ENCODE results near the gene U2AF1L4.

The U2AF1L4 gene

DNA sequence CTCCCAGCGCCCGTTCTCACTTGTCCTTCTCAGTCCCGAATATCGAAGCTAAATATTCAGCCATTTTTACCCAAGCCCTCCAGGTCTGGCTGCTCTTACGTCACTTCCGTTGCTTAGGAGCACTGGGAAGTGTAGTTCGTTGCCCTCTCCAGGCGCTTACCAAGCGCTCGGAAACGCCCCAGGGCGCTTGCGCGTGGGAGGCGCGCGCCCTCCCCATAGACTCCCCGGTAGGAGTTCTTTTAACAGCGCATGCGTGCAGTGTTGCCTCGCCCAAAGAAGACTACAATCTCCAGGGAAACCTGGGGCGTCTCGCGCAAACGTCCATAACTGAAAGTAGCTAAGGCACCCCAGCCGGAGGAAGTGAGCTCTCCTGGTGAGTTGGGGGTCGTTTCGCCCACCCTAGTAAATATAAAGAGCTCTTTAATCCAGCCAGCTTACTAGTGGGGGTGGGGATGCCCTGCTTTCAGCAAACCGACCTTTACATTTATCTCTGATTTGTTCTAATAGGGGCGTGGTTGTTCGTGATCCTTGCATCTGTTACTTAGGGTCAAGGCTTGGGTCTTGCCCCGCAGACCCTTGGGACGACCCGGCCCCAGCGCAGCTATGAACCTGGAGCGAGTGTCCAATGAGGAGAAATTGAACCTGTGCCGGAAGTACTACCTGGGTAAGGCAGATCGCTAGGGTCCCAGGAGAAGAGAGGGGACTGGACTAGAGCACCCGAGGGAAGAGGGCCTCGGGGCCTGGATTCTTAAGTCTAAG, at the start of gene U2AF1L4, which contains the start of gene PSENEN:
Gene U2AF1L4, minus strand, starts transcription at position 91 of the 759 bp plus-strand sequence. Its CDS starts 27 bp downstream, at position 64.
Gene PSENEN, plus strand, starts transcription at position 324 of the 759 bp plus-strand sequence. Its CDS starts 280 bp downstream, at position 604.
- in situ Hi-C loops (cut with HindIII; ENCODE audit: low sequenced_read_pairs) = no loop called here

DNA sequence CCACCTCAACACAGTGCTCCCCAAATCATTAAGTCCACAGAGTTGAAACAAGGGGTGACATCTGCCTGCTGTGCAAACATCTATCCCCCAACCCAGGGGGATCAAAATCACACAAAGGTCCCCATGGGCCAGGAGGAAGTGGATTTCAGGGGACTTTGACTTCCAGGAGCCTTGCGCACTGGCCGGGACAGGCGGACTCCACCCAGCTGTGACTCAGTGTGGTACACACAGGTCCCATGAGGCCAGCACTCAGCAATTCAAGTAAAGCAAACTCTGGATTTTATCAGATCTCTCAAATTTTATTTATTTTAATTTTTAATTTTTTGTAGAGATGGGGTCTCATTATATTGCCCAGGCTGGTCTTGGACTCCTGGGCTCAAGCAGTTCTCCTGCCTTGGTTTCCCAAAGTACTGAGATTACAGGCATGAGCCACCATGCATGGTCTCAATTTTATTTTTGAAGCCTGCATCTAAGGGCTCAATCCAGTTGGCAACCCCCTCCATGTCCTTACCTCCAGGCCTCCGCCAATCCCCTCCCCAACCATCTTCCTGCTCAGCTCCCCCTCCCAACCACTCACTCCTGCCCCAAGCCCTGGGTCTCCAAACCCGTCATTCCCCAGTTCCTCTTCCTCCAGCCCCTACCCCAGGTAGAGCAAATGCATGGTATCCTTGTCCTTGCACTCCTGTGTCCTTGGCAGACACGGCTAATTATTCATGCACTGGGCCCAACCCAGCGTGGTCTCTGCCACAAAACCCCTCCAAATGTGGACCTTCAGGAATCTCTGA, 48.4 kb upstream of the U2AF1L4 start:
- in situ Hi-C loops (cut with HindIII; ENCODE audit: low sequenced_read_pairs) = no loop called here

DNA sequence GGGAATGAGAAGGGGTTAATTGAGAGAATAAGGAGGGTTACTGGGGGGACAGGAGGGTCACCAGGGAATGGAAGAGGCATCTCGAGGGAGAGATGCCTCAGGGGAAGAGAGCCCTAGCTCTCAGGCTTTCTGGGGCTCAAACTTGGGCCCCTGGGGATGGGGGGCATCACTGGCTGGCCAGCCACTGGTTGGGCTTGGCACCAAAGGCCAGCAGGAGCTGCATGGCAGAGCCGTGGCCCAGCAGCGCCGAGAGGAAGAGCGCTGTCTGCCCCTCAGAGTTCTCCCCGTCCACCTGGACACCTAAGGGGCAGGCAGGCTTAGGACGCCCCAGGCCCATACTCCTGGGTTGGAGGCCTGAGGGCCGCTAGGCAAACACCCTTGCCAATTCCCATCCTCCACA, 47.7 kb upstream of the U2AF1L4 start:
- in situ Hi-C loops (cut with HindIII; ENCODE audit: low sequenced_read_pairs) = no loop called here

GRCh38 chr19:35792312-35792711, 47.1 kb upstream of the U2AF1L4 start:
- in situ Hi-C loops (cut with HindIII; ENCODE audit: low sequenced_read_pairs) = no loop called here

DNA sequence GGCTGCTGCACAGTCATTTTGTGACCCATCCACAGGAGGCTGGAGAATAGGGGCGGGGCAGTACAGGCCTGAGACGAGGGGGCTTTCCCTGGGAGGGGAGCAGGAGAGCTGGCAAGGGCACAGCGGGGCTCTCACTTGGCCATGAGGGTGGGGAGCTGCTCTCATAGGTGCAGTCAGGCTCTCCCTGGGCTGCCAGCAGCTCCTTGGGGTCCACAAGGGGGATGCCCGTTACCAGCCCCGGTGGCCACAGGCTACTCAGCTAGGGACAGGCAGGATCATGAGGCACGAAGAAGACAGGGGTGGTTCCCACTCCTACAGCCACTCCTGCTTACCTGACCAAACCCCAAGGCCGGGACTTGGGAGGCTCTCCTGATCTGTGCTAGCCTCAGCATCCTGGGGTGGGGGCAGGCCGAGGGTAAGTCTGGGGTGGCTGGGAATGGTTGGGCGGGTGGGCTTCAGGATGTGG, 46.6 kb upstream of the U2AF1L4 start:
- in situ Hi-C loops (cut with HindIII; ENCODE audit: low sequenced_read_pairs) = no loop called here

DNA sequence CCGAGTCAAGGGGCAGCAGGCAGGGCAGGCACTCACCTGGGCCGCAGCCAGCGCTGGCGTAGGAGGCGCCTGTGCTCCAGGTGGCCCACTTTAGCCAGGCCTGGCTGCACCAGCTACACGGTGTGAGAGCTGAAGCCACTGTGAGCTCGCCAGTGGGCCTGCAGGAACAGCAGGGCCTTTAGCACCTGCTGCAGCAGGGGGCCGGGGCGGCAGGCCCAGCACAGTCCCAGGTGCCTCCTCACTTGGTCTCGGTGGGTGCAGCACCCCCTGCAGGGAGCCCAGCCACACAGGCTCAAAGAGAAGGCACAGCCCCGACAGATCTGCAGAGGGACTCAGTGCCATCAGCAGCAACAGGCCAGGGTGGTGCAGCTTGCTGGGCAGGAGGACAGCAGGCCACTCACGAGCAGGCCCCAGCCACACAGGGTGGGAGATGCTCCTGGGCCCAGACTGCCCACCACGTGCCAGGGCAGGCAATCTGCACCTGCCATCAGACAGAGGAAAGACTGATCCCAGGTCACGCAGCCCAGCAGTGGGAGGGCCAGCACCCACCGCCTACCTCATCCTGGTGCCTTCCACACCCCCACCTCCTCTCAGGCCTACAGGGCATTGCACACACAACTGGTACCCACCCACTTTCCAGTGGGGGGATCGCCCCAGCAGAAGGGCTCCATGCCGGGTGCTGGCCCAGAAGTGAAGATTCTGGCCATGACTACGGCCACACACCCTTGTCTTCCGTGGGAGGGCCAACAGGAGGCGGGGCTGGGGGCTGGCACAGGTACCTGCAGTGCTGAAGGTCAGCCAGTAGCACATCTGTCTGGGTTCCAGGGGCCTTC, 46.0 kb upstream of the U2AF1L4 start:
- in situ Hi-C loops (cut with HindIII; ENCODE audit: low sequenced_read_pairs) = no loop called here

DNA sequence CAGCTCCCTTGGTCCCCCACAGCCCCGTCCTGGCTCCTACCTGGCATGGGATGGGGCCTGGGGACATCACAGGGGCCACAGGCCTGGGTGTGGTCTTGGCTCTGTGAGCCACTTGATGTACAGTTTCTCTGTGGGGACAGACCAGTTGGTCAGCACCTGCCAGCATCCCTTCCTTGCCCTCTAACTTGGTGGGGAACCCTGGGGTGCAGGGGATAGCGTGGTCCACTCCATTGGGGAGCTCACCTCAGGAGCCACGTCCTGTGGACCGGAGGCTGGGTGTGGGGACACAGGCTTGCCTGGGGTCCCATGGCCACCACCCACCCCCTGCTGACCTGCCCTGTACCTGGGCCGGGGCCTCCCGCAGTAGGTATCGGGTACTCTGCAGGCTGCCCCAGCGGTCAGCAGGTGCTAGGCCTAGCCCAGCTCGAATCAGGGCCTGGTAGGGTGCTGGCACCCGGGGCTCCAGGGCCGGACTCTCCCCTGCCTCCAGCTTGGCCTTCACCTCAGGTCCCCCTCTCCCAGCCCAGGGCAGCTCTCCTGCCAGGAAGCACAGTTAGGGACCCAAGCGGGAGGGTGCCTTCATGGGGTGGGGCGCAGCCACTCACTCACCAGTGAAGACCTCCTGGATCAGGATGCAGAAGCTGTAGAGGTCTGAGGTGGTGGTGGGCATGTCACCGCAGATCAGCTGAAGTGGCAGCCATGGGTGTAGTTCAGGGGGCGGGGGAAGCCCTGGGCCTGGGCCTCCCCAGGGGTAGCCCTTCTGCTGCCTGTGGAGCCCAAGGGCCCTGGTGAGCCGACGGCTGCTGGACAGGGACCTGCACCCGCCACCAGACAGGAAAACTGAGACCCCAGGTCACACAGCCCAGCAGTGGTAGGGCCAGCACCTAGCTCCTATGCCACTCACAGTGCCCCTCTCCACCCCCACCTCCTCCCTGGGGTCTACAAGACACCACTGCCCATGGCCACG, 45.0 kb upstream of the U2AF1L4 start:
- in situ Hi-C loops (cut with HindIII; ENCODE audit: low sequenced_read_pairs) = no loop called here

- in situ Hi-C loops (cut with HindIII; ENCODE audit: low sequenced_read_pairs) = no loop called here
Observed at GRCh38 chr19:35789195-35789977, 44.2 kb upstream of the U2AF1L4 start.

GRCh38 chr19:35788205-35788960, 43.2 kb upstream of the U2AF1L4 start:
- in situ Hi-C loops (cut with HindIII; ENCODE audit: low sequenced_read_pairs) = no loop called here

DNA sequence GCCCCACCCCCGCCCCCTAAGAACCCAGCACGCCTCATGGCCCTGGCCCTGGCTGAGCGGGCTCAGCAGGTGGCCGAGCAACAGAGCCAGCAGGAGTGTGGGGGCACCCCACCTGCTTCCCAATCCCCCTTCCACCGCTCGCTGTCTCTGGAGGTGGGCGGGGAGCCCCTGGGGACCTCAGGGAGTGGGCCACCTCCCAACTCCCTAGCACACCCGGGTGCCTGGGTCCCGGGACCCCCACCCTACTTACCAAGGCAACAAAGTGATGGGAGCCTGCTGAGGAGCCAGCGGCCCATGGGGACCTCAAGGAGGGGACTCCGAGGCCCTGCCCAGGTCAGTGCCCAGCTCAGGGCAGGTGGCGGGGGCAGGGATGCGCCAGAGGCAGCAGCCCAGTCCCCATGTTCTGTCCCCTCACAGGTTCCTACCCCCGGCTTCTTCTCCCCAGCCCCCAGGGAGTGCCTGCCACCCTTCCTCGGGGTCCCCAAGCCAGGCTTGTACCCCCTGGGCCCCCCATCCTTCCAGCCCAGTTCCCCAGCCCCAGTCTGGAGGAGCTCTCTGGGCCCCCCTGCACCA, 42.1 kb upstream of the U2AF1L4 start:
- in situ Hi-C loops (cut with HindIII; ENCODE audit: low sequenced_read_pairs) = no loop called here

DNA sequence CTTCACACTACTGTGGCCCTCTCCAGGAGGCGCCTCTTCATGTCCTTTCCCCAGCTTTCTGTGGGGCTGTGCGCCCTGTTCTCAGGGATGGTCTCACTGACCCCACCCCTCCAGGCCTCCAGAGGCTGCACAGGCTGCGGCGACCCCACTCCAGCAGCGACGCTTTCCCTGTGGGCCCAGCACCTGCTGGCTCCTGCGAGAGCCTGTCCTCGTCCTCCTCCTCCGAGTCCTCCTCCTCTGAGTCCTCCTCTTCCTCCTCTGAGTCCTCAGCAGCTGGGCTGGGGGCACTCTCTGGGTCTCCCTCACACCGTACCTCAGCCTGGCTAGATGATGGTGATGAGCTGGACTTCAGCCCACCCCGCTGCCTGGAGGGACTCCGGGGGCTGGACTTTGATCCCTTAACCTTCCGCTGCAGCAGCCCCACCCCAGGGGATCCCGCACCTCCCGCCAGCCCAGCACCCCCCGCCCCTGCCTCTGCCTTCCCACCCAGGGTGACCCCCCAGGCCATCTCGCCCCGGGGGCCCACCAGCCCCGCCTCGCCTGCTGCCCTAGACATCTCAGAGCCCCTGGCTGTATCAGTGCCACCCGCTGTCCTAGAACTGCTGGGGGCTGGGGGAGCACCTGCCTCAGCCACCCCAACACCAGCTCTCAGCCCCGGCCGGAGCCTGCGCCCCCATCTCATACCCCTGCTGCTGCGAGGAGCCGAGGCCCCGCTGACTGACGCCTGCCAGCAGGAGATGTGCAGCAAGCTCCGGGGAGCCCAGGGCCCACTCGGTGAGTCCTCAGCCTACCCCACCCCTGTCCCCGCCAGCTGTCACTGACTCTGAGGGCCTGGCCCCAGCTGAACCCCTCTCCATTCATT, 41.3 kb upstream of the U2AF1L4 start:
- in situ Hi-C loops (cut with HindIII; ENCODE audit: low sequenced_read_pairs) = no loop called here

GRCh38 chr19:35785339-35785627, 40.1 kb upstream of the U2AF1L4 start:
- in situ Hi-C loops (cut with HindIII; ENCODE audit: low sequenced_read_pairs) = no loop called here

GRCh38 chr19:35784503-35785338, 39.5 kb upstream of the U2AF1L4 start:
- in situ Hi-C loops (cut with HindIII; ENCODE audit: low sequenced_read_pairs) = no loop called here

- in situ Hi-C loops (cut with HindIII; ENCODE audit: low sequenced_read_pairs) = no loop called here
Observed at GRCh38 chr19:35783469-35784434, 38.5 kb upstream of the U2AF1L4 start.

GRCh38 chr19:35782589-35782988, 37.4 kb upstream of the U2AF1L4 start:
- in situ Hi-C loops (cut with HindIII; ENCODE audit: low sequenced_read_pairs) = no loop called here

All from endothelial cell of hepatic sinusoid (primary cell).